Measurements from ENCODE around the gene BRCA2.
"Not testable (repeated sequence)": the region's sequence is repeated elsewhere in the genome, so short reads cannot be mapped to it uniquely, and the experiment has no call there.

The BRCA2 gene

GRCh38 chr13:32310134-32310706 lies 5.1 kb upstream of the BRCA2 start:
- peak in 1 of 2 experiments; percentile 9 for DNase-seq

- no peak for DNase-seq
These were observed 4.0 kb upstream of the BRCA2 start for GRCh38 chr13:32311188-32311897.

GRCh38 chr13:32314271-32315237 lies 754 bp upstream of the BRCA2 start:
- DNase-seq: peak; percentile 46 to 58

- DNase-seq: no peak
These were observed 676 bp downstream of the BRCA2 start for GRCh38 chr13:32316028-32316339.

- no peak for DNase-seq
These were observed 1.2 kb downstream of the BRCA2 start for GRCh38 chr13:32316501-32316900.

GRCh38 chr13:32317716-32318465 lies 2.6 kb downstream of the BRCA2 start:
- DNase-seq: no peak

GRCh38 chr13:32320528-32320927 lies 5.2 kb downstream of the BRCA2 start:
- no peak for DNase-seq

GRCh38 chr13:32323912-32324311 lies 8.6 kb downstream of the BRCA2 start:
- DNase-seq: no peak

- no peak for DNase-seq
These were observed 15.1 kb downstream of the BRCA2 start for GRCh38 chr13:32330441-32330840.

- no peak for DNase-seq
These were observed 19.4 kb downstream of the BRCA2 start for GRCh38 chr13:32334671-32335070.

- DNase-seq: no peak
These were observed 25.6 kb downstream of the BRCA2 start for GRCh38 chr13:32340914-32341313.

GRCh38 chr13:32347651-32348050 lies 32.3 kb downstream of the BRCA2 start:
- no peak for DNase-seq

- not testable (repeated sequence) for DNase-seq
These were observed 35.6 kb downstream of the BRCA2 start for GRCh38 chr13:32350839-32351441.

- DNase-seq: no peak
These were observed 38.7 kb downstream of the BRCA2 start for GRCh38 chr13:32354040-32354439.

- not testable (repeated sequence) for DNase-seq
These were observed 40.6 kb downstream of the BRCA2 start for GRCh38 chr13:32355935-32356334.

- DNase-seq: no peak
These were observed 47.3 kb downstream of the BRCA2 start for GRCh38 chr13:32362574-32362973.

- DNase-seq: no peak
These were observed 55.5 kb downstream of the BRCA2 start for GRCh38 chr13:32370805-32371204.

GRCh38 chr13:32376642-32377415 lies 61.5 kb downstream of the BRCA2 start:
- DNase-seq: no peak

GRCh38 chr13:32378012-32378411 lies 62.7 kb downstream of the BRCA2 start:
- no peak for DNase-seq

GRCh38 chr13:32381539-32381938 lies 66.2 kb downstream of the BRCA2 start:
- no peak for DNase-seq

- DNase-seq: no peak
These were observed 68.7 kb downstream of the BRCA2 start for GRCh38 chr13:32383836-32384618.
